Measurements from ENCODE around the gene GALNT11. TPM values are rescaled to one million over a fixed set of nuclear protein-coding genes. Genes with fewer than 3 reads are reported as not detected.

GALNT11 gene
- polyA plus RNA-seq, 3 donors: 17.7 to 25.9 (median 20.6) TPM

DNA sequence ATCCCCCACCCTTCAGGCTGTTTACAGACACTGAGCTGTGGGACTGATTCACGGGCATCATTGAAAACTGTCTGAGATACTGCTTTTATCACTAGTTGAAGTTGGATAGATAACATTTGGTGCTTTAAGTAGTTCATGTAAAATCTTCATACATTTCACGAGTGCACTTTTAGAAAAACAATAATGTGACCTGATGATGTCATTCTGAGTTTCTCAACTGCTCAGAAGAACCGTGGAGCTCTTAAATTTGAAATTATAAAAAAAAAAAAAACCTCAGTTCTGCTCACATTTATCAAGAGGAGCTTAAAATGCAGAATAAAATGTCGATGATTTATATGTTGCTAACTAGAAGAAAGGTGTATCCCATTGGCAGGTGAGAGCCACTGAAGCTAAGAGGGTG, 81.5 kb downstream of the GALNT11 start:
- H3K27ac ChIP-seq (ENCODE audit: low read depth in 1 of 2, low read length in 2 of 2): no peak overlapping the region
- Mint-ChIP-seq H3K27me3 (ENCODE audit: low read depth in 3 of 3) (peaks cover 0 to 1% (median 0%) of the 10 kb centered on the region in 3 donors), H3K4me3 (no peak overlapping the region), H3K9me3 (peaks cover 0 to 3% (median 0%) of the 10 kb centered on the region in 7 donors), H3K4me1 (no peaks in the 10 kb centered on the region), H3K36me3 (peaks cover 32 to 58% of the 10 kb centered on the region in 2 donors), H3K27ac (peak overlapping the region in 2 of 7 donors; percentile 66 to 69)
- no peak for DNase-seq
- H3K9me3 ChIP-seq (replicated peaks in 1 of 2; ENCODE audit: control insufficient read depth in 1 of 2, insufficient read depth in 1 of 2, low read length in 2 of 2): no peaks in the 10 kb centered on the region
- H3K4me3 ChIP-seq (replicated peaks in 1 of 3; ENCODE audit: low read depth in 2 of 3, low read length in 3 of 3): no peak overlapping the region
- no peak overlapping the region for H3K9ac ChIP-seq (ENCODE audit: insufficient read depth, low read length, poor library complexity, severe bottlenecking)
- H3K79me2 ChIP-seq (ENCODE audit: insufficient read depth, low read length): no peaks in the 10 kb centered on the region
- no peak overlapping the region for H2AFZ ChIP-seq (ENCODE audit: insufficient read depth, low read depth, low read length, poor library complexity, severe bottlenecking)
- intact Hi-C loops (cut with micrococcal nuclease): no loop called here
- no peaks in the 10 kb centered on the region for H3K4me1 ChIP-seq (ENCODE audit: control insufficient read depth in 1 of 2, insufficient read depth in 2 of 2, low read length in 2 of 2)
- peaks cover 23 to 55% of the 10 kb centered on the region in 2 donors for H3K36me3 ChIP-seq (replicated peaks in 1 of 2; ENCODE audit: control insufficient read depth in 1 of 2, insufficient read depth in 2 of 2, low read length in 2 of 2)
- H3K4me2 ChIP-seq (replicated peaks; ENCODE audit: extremely low read depth, low read length, poor library complexity, severe bottlenecking): no peak overlapping the region
- 83% methylated on average over 1 of the region's 4 CpGs for WGBS (ENCODE audit: insufficient coverage)
- TF ChIP-seq, protein P1, sequence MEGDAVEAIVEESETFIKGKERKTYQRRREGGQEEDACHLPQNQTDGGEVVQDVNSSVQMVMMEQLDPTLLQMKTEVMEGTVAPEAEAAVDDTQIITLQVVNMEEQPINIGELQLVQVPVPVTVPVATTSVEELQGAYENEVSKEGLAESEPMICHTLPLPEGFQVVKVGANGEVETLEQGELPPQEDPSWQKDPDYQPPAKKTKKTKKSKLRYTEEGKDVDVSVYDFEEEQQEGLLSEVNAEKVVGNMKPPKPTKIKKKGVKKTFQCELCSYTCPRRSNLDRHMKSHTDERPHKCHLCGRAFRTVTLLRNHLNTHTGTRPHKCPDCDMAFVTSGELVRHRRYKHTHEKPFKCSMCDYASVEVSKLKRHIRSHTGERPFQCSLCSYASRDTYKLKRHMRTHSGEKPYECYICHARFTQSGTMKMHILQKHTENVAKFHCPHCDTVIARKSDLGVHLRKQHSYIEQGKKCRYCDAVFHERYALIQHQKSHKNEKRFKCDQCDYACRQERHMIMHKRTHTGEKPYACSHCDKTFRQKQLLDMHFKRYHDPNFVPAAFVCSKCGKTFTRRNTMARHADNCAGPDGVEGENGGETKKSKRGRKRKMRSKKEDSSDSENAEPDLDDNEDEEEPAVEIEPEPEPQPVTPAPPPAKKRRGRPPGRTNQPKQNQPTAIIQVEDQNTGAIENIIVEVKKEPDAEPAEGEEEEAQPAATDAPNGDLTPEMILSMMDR (IDR thresholded peaks at IDR 0.05): no peak
- H4K20me1 ChIP-seq (ENCODE audit: insufficient read depth, low read length): no peaks in the 10 kb centered on the region
- H3K27me3 ChIP-seq (ENCODE audit: control insufficient read depth in 2 of 2, insufficient read depth in 2 of 2, low read length in 2 of 2): no peaks in the 10 kb centered on the region

- TF ChIP-seq, protein P1 (IDR thresholded peaks at IDR 0.05): no peak
- no peak for DNase-seq
- Histone ChIP-seq H3K27me3 (ENCODE audit: control insufficient read depth in 2 of 2, insufficient read depth in 2 of 2, low read length in 2 of 2) (no peaks in the 10 kb centered on the region), H2AFZ (ENCODE audit: insufficient read depth, low read depth, low read length, poor library complexity, severe bottlenecking) (no peak overlapping the region), H3K79me2 (ENCODE audit: insufficient read depth, low read length) (no peaks in the 10 kb centered on the region), H3K36me3 (replicated peaks in 1 of 2; ENCODE audit: control insufficient read depth in 1 of 2, insufficient read depth in 2 of 2, low read length in 2 of 2) (peaks cover 23 to 49% of the 10 kb centered on the region in 2 donors), H3K9ac (ENCODE audit: insufficient read depth, low read length, poor library complexity, severe bottlenecking) (no peak overlapping the region), H3K27ac (ENCODE audit: low read depth in 1 of 2, low read length in 2 of 2) (no peak overlapping the region), H3K4me3 (replicated peaks in 1 of 3; ENCODE audit: low read depth in 2 of 3, low read length in 3 of 3) (no peak overlapping the region), H4K20me1 (ENCODE audit: insufficient read depth, low read length) (no peaks in the 10 kb centered on the region), H3K4me2 (replicated peaks; ENCODE audit: extremely low read depth, low read length, poor library complexity, severe bottlenecking) (no peak overlapping the region), H3K9me3 (replicated peaks in 1 of 2; ENCODE audit: control insufficient read depth in 1 of 2, insufficient read depth in 1 of 2, low read length in 2 of 2) (no peaks in the 10 kb centered on the region), H3K4me1 (ENCODE audit: control insufficient read depth in 1 of 2, insufficient read depth in 2 of 2, low read length in 2 of 2) (no peaks in the 10 kb centered on the region)
- intact Hi-C loops (cut with micrococcal nuclease): no loop called here
- Mint-ChIP-seq H3K27me3 (ENCODE audit: low read depth in 3 of 3) (peaks cover 0 to 1% (median 0%) of the 10 kb centered on the region in 3 donors), H3K9me3 (peaks cover 0 to 3% (median 0%) of the 10 kb centered on the region in 7 donors), H3K36me3 (peaks cover 29 to 49% of the 10 kb centered on the region in 2 donors), H3K27ac (no peak overlapping the region), H3K4me3 (no peak overlapping the region), H3K4me1 (no peaks in the 10 kb centered on the region)
- WGBS (ENCODE audit: insufficient coverage): 97% methylated on average over 11 of the region's 17 CpGs
These were observed 82.5 kb downstream of the GALNT11 start for GRCh38 chr7:152107945-152108344.

All from CD14-positive monocyte (primary cell).